Peyer's patch (tissue), 4 donors: Measurements from ENCODE around the gene TBXA2R. TPM values are rescaled to one million over a fixed set of nuclear protein-coding genes. Genes with fewer than 3 reads are reported as not detected.

Experiments used
- DNase-seq, 3 donors: peaks; one replicate each; pipeline ENCODE4 v3.0.0-alpha.2; 2017 to 2019
- H3K27ac ChIP-seq, 4 donors: fragments of 200-600 bp; sonication (generic); one replicate each; pipeline ENCODE4 v1.5.1; 2016 to 2019
- H3K27me3 ChIP-seq, 2 donors: fragments of 200-600 bp; sonication (generic); one replicate each; pipeline ENCODE4 v1.5.1; 2019
- H3K36me3 ChIP-seq, 3 donors: fragments of 200-600 bp; sonication (generic); one replicate each; pipeline ENCODE4 v1.5.1; 2016 to 2019
- H3K4me1 ChIP-seq, 4 donors: fragments of 200-600 bp; sonication (generic); one replicate each; pipeline ENCODE4 v1.5.1; 2016 to 2019
- H3K4me3 ChIP-seq, 4 donors: fragments of 200-600 bp; sonication (generic); 1 replicate in 3 of 4; 2 replicates in 1 of 4; pipeline ENCODE4 v1.5.1; 2016 to 2019; ENCODE audit warnings: mild to moderate bottlenecking in 1 of 4
- H3K9me3 ChIP-seq, 4 donors: fragments of 200-600 bp; sonication (generic); one replicate each; pipeline ENCODE4 v1.5.1; 2016 to 2019; ENCODE audit warnings: mild to moderate bottlenecking in 1 of 4
- POLR2A ChIP-seq, 2 donors: fragments of 450-650 bp; IDR thresholded peaks; one replicate each; pipeline ENCODE4 v1.5.1; 2017; ENCODE audit warnings: antibody characterized with exemption in 2 of 2, mild to moderate bottlenecking in 2 of 2, moderate library complexity in 2 of 2
- total RNA-seq, 4 donors: library from RNA; depleted of rRNA; stranded (reverse); fragments of >200 nt; gene quantifications; one replicate each; pipeline ENCODE4 v1.1.0, GENCODE V29; 2016
- TF ChIP-seq, protein P1 (sequence below), 6 experiments: fragments of 450-650 bp in 4 of 6; fragments of 200-600 bp in 2 of 6; sonication (generic) in 1 of 6; IDR thresholded peaks; one replicate each; pipeline ENCODE4 v1.5.1; 2017 to 2019; ENCODE audit warnings: antibody characterized with exemption in 6 of 6, mild to moderate bottlenecking in 3 of 6, moderate library complexity in 1 of 6

The TBXA2R gene
- total RNA-seq, 4 donors from 2014 or later = 0.80 to 5.0 (median 1.6) TPM; not detected in 1

DNA sequence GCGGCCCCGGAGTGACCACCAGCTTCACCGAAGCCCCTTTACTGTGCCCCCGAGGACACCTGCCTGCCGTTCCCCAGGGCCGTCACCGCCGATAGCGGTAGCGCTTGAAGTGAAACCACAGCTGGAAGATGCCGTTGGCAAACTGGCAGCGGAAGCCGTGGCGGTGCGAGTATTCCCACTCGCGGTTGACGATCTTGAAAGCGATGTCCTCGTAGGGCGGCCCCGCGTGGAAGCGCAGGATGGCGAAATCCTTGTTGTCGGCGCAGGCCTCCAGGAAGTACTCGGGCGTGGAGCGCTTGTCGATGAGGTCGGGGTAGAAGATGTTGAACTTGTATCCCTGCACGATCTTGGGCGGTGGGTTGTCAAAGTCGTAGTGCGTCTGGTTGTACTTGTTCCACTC is 5.2 kb upstream of the TBXA2R start:
- H3K9me3 ChIP-seq = no peaks in the 10 kb centered on the region
- no peak for DNase-seq
- peaks cover 0 to 49% (median 0%) of the 10 kb centered on the region in 3 donors for H3K36me3 ChIP-seq
- no peak overlapping the region for H3K27ac ChIP-seq
- TF ChIP-seq, protein P1, sequence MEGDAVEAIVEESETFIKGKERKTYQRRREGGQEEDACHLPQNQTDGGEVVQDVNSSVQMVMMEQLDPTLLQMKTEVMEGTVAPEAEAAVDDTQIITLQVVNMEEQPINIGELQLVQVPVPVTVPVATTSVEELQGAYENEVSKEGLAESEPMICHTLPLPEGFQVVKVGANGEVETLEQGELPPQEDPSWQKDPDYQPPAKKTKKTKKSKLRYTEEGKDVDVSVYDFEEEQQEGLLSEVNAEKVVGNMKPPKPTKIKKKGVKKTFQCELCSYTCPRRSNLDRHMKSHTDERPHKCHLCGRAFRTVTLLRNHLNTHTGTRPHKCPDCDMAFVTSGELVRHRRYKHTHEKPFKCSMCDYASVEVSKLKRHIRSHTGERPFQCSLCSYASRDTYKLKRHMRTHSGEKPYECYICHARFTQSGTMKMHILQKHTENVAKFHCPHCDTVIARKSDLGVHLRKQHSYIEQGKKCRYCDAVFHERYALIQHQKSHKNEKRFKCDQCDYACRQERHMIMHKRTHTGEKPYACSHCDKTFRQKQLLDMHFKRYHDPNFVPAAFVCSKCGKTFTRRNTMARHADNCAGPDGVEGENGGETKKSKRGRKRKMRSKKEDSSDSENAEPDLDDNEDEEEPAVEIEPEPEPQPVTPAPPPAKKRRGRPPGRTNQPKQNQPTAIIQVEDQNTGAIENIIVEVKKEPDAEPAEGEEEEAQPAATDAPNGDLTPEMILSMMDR (IDR thresholded peaks at IDR 0.05) = no peak
- TF ChIP-seq POLR2A (IDR thresholded peaks at IDR 0.05) = no peak
- H3K27me3 ChIP-seq = no peaks in the 10 kb centered on the region
- peaks cover 0 to 33% (median 8%) of the 10 kb centered on the region in 4 donors for H3K4me1 ChIP-seq
- no peak overlapping the region for H3K4me3 ChIP-seq

DNA sequence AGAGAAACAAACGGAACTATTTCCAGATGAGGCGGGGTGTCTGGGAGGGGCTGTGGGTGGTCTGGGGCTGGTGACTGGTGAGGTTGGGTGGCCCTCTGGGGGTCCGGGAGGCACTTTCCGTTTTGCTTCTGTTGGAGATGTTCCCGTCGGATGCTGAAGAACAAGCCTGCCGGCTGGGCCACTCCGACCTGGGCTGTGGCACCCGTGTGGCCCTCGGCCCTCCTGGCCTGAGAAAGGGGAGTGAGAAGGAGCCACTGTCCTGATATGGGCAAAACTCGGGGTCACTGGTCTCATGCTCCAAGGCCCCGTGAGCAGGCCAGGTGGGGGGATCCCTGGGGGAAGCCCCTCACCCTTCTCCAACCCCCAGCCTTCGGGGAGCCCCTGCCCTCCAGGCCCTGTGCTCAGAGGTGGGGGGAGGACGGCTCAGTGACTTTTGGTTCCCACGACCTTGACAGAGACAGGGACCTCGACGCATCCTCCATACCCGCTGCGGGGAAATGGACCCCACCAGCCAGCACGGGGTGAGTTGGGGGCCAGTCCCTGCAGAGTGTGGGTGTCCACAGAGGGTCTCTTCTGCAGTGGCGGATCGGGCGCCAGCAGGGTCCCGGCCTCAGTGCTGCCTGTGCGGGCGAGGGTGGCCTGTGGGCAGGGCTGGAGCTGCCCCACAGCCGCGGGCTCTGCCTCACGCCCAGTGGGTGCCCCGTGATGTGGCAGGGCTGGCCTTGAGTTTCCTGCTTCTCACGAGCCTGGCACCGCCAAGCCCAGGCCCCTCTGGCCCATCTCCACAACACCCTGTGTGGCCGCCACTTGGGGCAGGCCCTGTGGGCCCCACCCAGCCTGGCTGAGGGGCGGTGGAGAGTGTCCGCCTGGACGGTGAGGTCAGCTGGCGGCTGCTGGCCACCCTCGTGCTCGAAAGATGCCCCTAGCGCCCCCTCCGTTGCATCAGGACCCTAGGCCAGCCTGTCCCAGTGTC is 4.4 kb upstream of the TBXA2R start:
- DNase-seq = no peak
- Histone ChIP-seq H3K27me3 (no peaks in the 10 kb centered on the region), H3K9me3 (no peaks in the 10 kb centered on the region), H3K36me3 (peaks cover 0 to 41% (median 0%) of the 10 kb centered on the region in 3 donors), H3K4me1 (peaks cover 0 to 41% (median 14%) of the 10 kb centered on the region in 4 donors), H3K4me3 (no peak overlapping the region), H3K27ac (no peak overlapping the region)
- TF ChIP-seq, protein P1 (IDR thresholded peaks at IDR 0.05) = no peak
- TF ChIP-seq POLR2A (IDR thresholded peaks at IDR 0.05) = no peak

- Histone ChIP-seq H3K27me3 (no peaks in the 10 kb centered on the region), H3K36me3 (peaks cover 0 to 34% (median 0%) of the 10 kb centered on the region in 3 donors), H3K9me3 (no peaks in the 10 kb centered on the region), H3K4me1 (peaks cover 0 to 45% (median 22%) of the 10 kb centered on the region in 4 donors), H3K27ac (peak overlapping the region in 1 of 4 donors; percentile 68), H3K4me3 (no peak overlapping the region)
- TF ChIP-seq, protein P1 (IDR thresholded peaks at IDR 0.05) = no peak
- no peak for TF ChIP-seq POLR2A (IDR thresholded peaks at IDR 0.05)
- DNase-seq = no peak
Measured at GRCh38 chr19:3609779-3610719, 3.4 kb upstream of the TBXA2R start.

GRCh38 chr19:3608750-3609322 is 2.2 kb upstream of the TBXA2R start:
- no peak for DNase-seq
- Histone ChIP-seq H3K36me3 (peaks cover 0 to 30% (median 0%) of the 10 kb centered on the region in 3 donors), H3K9me3 (no peaks in the 10 kb centered on the region), H3K4me1 (peaks cover 0 to 44% (median 26%) of the 10 kb centered on the region in 4 donors), H3K4me3 (no peak overlapping the region), H3K27me3 (no peaks in the 10 kb centered on the region), H3K27ac (peak overlapping the region in 3 of 4 donors; percentile 31 to 74 (median 68))
- TF ChIP-seq, protein P1 (IDR thresholded peaks at IDR 0.05) = no peak
- TF ChIP-seq POLR2A (IDR thresholded peaks at IDR 0.05) = no peak

GRCh38 chr19:3608079-3608641 is 1.5 kb upstream of the TBXA2R start:
- no peaks in the 10 kb centered on the region for H3K27me3 ChIP-seq
- no peak for TF ChIP-seq POLR2A (IDR thresholded peaks at IDR 0.05)
- TF ChIP-seq, protein P1 (IDR thresholded peaks at IDR 0.05) = no peak
- peak overlapping the region in 3 of 4 donors; percentile 31 to 74 (median 68) for H3K27ac ChIP-seq
- H3K4me3 ChIP-seq = no peak overlapping the region
- H3K9me3 ChIP-seq = no peaks in the 10 kb centered on the region
- peaks cover 0 to 40% (median 24%) of the 10 kb centered on the region in 4 donors for H3K4me1 ChIP-seq
- no peak for DNase-seq
- peaks cover 0 to 24% (median 0%) of the 10 kb centered on the region in 3 donors for H3K36me3 ChIP-seq
